Hematopoietic multipotent progenitor cell treated with erythropoietin and hydrocortisone succinate and interleukin-3 and kit ligand, for 17 days (in vitro differentiated cells): ENCODE measurements around the gene CMTM7.

Experiments
- DNase-seq: peaks from one replicate; pipeline ENCODE4 v3.0.0-alpha.2; 2015; ENCODE audit warnings: low spot score

The CMTM7 gene

GRCh38 chr3:32391643-32392535, at the start of gene CMTM7:
Gene CMTM7, plus strand, starts transcription at chr3:32391853. Its CDS starts 54 bp downstream, at chr3:32391907.
- DNase-seq = no peak

- no peak for DNase-seq
Measured at GRCh38 chr3:32347343-32348125, 44.1 kb upstream of the CMTM7 start.

GRCh38 chr3:32349184-32349583, 42.5 kb upstream of the CMTM7 start:
- no peak for DNase-seq

GRCh38 chr3:32352563-32352962, 39.1 kb upstream of the CMTM7 start:
- DNase-seq = no peak

- DNase-seq = no peak
Measured at GRCh38 chr3:32353351-32353750, 38.3 kb upstream of the CMTM7 start.

GRCh38 chr3:32354362-32354778, 37.3 kb upstream of the CMTM7 start:
- DNase-seq = no peak

- DNase-seq = no peak
Measured at GRCh38 chr3:32355751-32356291, 35.8 kb upstream of the CMTM7 start.

- DNase-seq = no peak
Measured at GRCh38 chr3:32359766-32360492, 31.7 kb upstream of the CMTM7 start.

GRCh38 chr3:32360493-32360827, 31.2 kb upstream of the CMTM7 start:
- DNase-seq = no peak

GRCh38 chr3:32366638-32367397, 24.8 kb upstream of the CMTM7 start:
- DNase-seq = no peak

GRCh38 chr3:32367442-32367841, 24.2 kb upstream of the CMTM7 start:
- no peak for DNase-seq

GRCh38 chr3:32371461-32372212, 20.0 kb upstream of the CMTM7 start:
- no peak for DNase-seq

- DNase-seq = no peak
Measured at GRCh38 chr3:32372213-32372490, 19.5 kb upstream of the CMTM7 start.

GRCh38 chr3:32373276-32373675, 18.4 kb upstream of the CMTM7 start:
- no peak for DNase-seq

GRCh38 chr3:32373844-32374243, 17.8 kb upstream of the CMTM7 start:
- no peak for DNase-seq

GRCh38 chr3:32374788-32375595, 16.7 kb upstream of the CMTM7 start:
- DNase-seq = peak; percentile 75

- DNase-seq = no peak
Measured at GRCh38 chr3:32375596-32375930, 16.1 kb upstream of the CMTM7 start.

GRCh38 chr3:32376115-32376514, 15.5 kb upstream of the CMTM7 start:
- no peak for DNase-seq

- no peak for DNase-seq
Measured at GRCh38 chr3:32379831-32380500, 11.7 kb upstream of the CMTM7 start.

- no peak for DNase-seq
Measured at GRCh38 chr3:32381922-32382321, 9.7 kb upstream of the CMTM7 start.
